ENCODE data around the gene CD79B.

The CD79B gene

GRCh38 chr17:63931981-63932561, at the start of gene CD79B:
CD79B (minus strand) TSS chr17:63932331; CDS start chr17:63932261, 70 bp downstream.
- no peak for DNase-seq

- DNase-seq, result no peak
Observed at GRCh38 chr17:63978272-63979200, 46.4 kb upstream of the CD79B start.

- no peak for DNase-seq
Observed at GRCh38 chr17:63976702-63977101, 44.6 kb upstream of the CD79B start.

- DNase-seq, result no peak
Observed at GRCh38 chr17:63975541-63976092, 43.5 kb upstream of the CD79B start.

- no peak for DNase-seq
Observed at GRCh38 chr17:63974594-63975192, 42.6 kb upstream of the CD79B start.

GRCh38 chr17:63973930-63974593, 41.9 kb upstream of the CD79B start:
- no peak for DNase-seq

GRCh38 chr17:63973247-63973646, 41.1 kb upstream of the CD79B start:
- no peak for DNase-seq

- no peak for DNase-seq
Observed at GRCh38 chr17:63972796-63973195, 40.7 kb upstream of the CD79B start, which contains the start of gene SCN4A. SCN4A (minus strand) TSS chr17:63972918; CDS start chr17:63972841, 77 bp downstream.

- no peak for DNase-seq
Observed at GRCh38 chr17:63969278-63969677, 37.1 kb upstream of the CD79B start.

GRCh38 chr17:63967953-63968352, 35.8 kb upstream of the CD79B start:
- DNase-seq, result no peak

GRCh38 chr17:63966646-63967264, 34.6 kb upstream of the CD79B start:
- no peak for DNase-seq

- DNase-seq, result no peak
Observed at GRCh38 chr17:63963123-63963522, 31.0 kb upstream of the CD79B start.

GRCh38 chr17:63962298-63962744, 30.2 kb upstream of the CD79B start:
- no peak for DNase-seq

- no peak for DNase-seq
Observed at GRCh38 chr17:63961355-63962212, 29.5 kb upstream of the CD79B start.

- DNase-seq, result no peak
Observed at GRCh38 chr17:63960430-63960829, 28.3 kb upstream of the CD79B start.

- DNase-seq, result no peak
Observed at GRCh38 chr17:63960006-63960405, 27.9 kb upstream of the CD79B start.

GRCh38 chr17:63956296-63956920, 24.3 kb upstream of the CD79B start:
- no peak for DNase-seq

- no peak for DNase-seq
Observed at GRCh38 chr17:63955791-63956190, 23.7 kb upstream of the CD79B start.

- no peak for DNase-seq
Observed at GRCh38 chr17:63955232-63955631, 23.1 kb upstream of the CD79B start.

- no peak for DNase-seq
Observed at GRCh38 chr17:63954402-63955063, 22.4 kb upstream of the CD79B start.

Measured in activated CD4-positive, alpha-beta T cell treated with anti-CD3 and anti-CD28 coated beads for 1 hour (primary cell).